Measurements from ENCODE around the gene PPP3CA.

Gene PPP3CA

GRCh38 chr4:101347267-101347556 lies at the start of gene PPP3CA:
PPP3CA (minus strand) TSS chr4:101347526.
- DNase-seq = no peak

- DNase-seq = no peak
Measured at GRCh38 chr4:101393256-101393655, 45.9 kb upstream of the PPP3CA start.

GRCh38 chr4:101370663-101371210 lies 23.4 kb upstream of the PPP3CA start:
- no peak for DNase-seq

- no peak for DNase-seq
Measured at GRCh38 chr4:101367201-101367600, 19.9 kb upstream of the PPP3CA start.

- no peak for DNase-seq
Measured at GRCh38 chr4:101366331-101366730, 19.0 kb upstream of the PPP3CA start.

GRCh38 chr4:101357751-101358150 lies 10.4 kb upstream of the PPP3CA start:
- no peak for DNase-seq

GRCh38 chr4:101356928-101357327 lies 9.6 kb upstream of the PPP3CA start:
- DNase-seq = no peak

GRCh38 chr4:101355767-101356702 lies 8.7 kb upstream of the PPP3CA start:
- DNase-seq = no peak

- no peak for DNase-seq
Measured at GRCh38 chr4:101355246-101355645, 7.9 kb upstream of the PPP3CA start.

- DNase-seq = no peak
Measured at GRCh38 chr4:101349801-101350064, 2.4 kb upstream of the PPP3CA start.

GRCh38 chr4:101348995-101349800 lies 1.9 kb upstream of the PPP3CA start:
- DNase-seq = no peak

GRCh38 chr4:101348367-101348827 lies 1.1 kb upstream of the PPP3CA start:
- no peak for DNase-seq

- peak; percentile 99 for DNase-seq
Measured at GRCh38 chr4:101347557-101348366, 436 bp upstream of the PPP3CA start.

- peak; percentile 43 for DNase-seq
Measured at GRCh38 chr4:101346351-101347266, 717 bp downstream of the PPP3CA start.

- peak; percentile 55 for DNase-seq
Measured at GRCh38 chr4:101345596-101346350, 1.6 kb downstream of the PPP3CA start.

GRCh38 chr4:101345271-101345595 lies 2.1 kb downstream of the PPP3CA start:
- peak; percentile 39 for DNase-seq

- DNase-seq = no peak
Measured at GRCh38 chr4:101339332-101339731, 8.0 kb downstream of the PPP3CA start.

GRCh38 chr4:101337688-101338087 lies 9.6 kb downstream of the PPP3CA start:
- no peak for DNase-seq

GRCh38 chr4:101334963-101335572 lies 12.3 kb downstream of the PPP3CA start:
- peak; percentile 56 for DNase-seq

- no peak for DNase-seq
Measured at GRCh38 chr4:101332424-101332823, 14.9 kb downstream of the PPP3CA start.

- no peak for DNase-seq
Measured at GRCh38 chr4:101331017-101331416, 16.3 kb downstream of the PPP3CA start.
